GM19238 (cell line): Measurements from ENCODE around the gene STRA6.

Experiments used
- DNase-seq: peaks from one replicate; pipeline ENCODE4 v3.0.0; 2011; ENCODE audit warnings: low spot score; ENCODE audit not compliant: insufficient read length

STRA6 gene

DNA sequence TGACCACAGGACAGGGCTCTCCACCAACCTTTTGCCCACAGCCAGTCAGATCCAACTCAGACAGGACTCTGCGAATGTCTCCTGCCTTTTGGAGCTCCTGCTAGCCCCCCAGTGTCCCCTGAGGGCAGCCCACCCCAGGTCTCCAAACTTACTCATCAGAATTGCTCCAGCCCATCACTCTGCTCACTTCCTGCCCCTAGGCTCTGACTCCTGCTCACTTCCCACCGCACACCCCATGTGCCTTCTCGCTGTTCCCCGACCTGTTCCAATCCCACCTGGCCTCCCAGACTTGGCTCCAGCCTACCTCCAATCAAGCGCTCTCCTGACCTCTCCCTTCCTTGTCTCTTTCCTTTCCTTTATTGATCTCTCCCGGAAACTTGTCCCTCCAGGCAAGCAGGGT lies 5.9 kb upstream of the STRA6 start:
- DNase-seq, result no peak

GRCh38 chr15:74207652-74208440 lies 5.3 kb upstream of the STRA6 start:
- DNase-seq, result no peak

DNA sequence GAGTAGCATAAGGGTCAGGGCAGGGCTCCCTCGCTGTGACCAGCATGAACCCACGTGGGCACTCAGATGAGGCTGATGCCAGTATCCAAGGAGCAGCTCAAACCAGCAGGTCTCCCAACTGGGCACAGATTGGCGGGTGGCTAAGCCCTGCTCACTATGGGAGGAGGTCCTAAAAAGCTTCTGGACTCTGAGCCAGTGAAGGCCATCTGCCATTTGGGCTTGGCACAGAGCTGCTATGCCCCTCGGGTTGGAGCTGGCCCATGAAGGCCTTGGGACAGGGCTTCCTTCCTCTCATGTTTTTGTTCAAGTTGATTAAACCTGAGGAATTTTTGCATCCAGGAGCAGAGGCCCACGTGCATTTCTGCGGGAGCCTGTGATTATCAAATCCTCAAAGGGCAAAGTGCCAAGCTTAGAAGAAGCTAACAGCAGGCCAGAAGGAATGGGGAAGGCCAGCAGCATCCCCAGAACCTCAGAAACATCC lies 4.3 kb upstream of the STRA6 start:
- no peak for DNase-seq

- DNase-seq, result no peak
These were observed 3.0 kb upstream of the STRA6 start for GRCh38 chr15:74205582-74205947.

DNA sequence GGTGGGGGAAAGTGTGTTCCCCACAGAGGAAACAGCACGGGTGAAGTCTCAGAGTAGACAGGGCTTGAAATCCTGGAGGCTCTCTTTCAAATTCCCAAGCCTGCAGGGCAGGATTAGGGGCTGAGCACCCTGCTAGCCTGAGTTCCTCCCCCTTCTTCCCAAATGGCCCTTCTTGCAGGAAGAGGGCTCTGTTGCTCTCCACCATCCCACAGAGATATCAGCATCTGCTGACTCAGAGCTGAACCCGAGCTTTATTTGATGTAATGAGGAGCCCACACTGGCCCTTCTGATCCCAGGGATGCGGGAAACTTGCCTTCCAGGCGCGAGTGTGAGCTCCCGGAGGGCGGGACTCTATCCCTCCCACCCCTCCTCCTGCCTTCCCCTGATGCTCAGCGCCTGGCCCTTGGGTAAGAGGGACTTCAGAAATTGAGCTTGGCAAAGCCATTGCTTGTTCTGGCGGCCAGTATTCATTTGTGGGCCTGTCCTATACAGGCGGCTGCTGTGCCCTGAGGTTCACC lies 1.4 kb upstream of the STRA6 start:
- no peak for DNase-seq

- no peak for DNase-seq
These were observed 722 bp downstream of the STRA6 start for GRCh38 chr15:74201710-74202420.

GRCh38 chr15:74200871-74201419 lies 1.6 kb downstream of the STRA6 start:
- DNase-seq, result no peak

DNA sequence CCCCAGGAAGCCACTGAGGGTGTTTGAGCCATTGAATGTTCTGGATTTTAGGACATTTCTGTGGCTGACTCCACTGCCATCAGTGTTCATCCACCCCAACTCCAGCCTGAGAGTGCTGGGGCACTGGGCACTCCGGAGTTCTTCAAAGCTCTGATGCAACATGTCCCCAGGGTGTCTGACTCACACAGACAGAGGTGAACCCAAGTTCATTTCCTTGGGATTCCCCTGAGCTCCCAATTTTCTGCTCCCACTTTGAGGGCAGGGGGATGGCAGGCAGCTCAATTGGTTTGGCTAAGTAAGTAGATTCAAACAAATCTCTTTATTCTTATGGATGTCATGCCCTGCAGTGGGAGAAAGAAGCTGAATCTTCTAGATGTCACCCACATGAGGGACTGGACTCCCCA lies 2.2 kb downstream of the STRA6 start:
- DNase-seq, result no peak

DNA sequence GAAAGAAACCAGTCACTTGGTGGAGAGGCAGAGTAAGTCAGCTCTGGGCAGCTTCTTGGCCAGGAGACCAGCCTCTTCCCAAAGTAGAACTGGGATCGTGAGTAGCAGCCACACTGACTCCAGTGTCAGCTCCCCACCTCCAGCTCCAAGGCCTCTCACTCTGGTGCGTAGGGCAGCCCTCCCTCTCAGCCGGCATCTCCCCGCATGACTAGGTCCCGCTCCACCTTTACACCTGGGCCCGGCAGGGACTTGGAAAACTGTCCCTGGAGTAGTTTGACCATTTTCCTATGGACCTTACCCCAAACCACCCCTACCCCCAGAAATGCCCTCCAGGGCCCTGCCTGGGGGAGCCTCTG lies 3.3 kb downstream of the STRA6 start:
- no peak for DNase-seq

GRCh38 chr15:74197176-74197965 lies 5.2 kb downstream of the STRA6 start:
- DNase-seq, result no peak

GRCh38 chr15:74196175-74196574 lies 6.4 kb downstream of the STRA6 start:
- DNase-seq, result no peak

DNA sequence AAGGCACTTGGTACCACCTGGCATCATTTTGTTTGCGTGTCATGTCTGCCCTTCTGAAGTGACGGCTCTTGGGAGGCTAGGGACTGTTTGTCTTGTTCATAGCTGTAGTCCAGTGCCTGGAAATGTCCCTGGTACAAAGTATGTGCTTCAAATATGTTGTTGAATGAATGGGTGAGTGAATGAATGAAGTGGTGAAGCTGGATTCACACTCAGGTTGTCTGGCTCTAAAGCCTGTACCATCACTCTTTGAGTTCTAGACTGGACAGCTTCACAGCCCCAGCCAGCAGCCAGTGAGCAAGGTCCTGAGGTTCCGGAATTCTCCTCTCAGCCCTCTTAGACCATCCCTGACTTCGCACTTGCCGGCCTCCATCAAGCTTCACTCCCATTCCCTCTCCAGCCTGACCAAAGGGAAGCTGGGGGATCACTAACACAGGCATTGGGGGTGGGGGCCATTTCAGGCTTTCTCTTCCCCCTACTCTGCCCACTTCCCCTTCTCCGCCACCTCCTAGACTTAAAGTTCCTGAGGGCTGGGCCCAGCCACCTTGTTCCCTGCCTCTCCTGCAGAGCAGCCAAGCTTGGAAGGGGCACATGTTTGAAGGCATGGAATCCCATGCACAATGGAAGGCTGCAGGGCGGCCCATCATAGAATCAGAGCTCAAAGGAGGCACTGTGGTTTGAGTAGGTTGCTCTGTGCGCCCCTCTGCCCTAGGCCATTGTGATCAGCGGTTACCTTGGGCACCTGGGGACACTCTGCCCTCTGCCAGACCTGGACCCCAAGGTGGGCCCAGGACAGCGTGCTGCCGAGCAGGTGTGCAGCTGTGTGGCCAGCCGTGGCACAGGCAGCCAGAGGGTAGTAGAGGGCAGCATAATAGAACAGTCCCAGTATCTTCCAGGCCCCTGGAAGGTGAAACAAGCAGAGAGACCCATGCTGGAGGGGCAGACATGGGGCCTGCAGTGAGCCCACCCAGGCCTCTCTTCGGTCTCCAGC lies 7.7 kb downstream of the STRA6 start:
- no peak for DNase-seq

DNA sequence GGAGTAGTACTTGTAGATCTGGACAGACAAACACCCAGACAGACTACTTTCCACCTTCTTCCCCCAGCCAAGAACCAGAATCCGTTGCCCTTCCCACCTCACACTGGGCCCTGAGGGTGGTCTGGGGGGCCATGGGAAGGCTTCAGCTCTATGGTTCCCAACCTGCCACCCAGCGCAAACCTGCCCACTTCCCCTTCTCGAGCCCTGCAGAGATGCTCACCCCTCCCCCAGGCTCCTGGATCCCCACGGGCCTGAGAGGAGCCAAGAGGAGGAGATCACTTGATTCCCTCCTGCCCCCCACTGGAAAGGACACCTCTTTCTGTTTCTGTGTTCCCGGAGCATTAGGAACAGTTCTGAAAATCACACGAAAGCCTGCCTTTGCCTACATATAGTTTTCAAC lies 8.7 kb downstream of the STRA6 start:
- no peak for DNase-seq

DNA sequence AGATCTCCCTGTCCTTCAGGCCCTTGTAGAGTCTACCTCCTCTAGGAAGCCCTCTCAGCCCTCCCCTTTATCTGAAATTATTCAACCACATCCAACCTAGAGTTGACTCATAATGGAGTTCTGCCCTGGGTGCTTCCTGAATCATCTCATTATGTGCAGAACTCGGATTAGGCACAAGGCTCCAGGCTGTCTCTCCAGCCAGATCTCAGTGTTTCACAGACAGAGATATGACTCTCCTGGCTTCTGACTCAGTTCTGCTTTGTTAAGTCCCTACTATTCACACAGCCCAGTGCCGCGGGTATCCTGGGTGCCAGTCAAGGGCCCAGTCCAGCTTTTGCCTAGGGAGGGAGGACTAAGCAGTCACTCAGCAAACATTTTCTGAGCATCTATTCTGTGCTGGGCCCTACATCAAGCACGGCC lies 9.3 kb downstream of the STRA6 start:
- no peak for DNase-seq

- DNase-seq, result no peak
These were observed 9.8 kb downstream of the STRA6 start for GRCh38 chr15:74192751-74193150.

- no peak for DNase-seq
These were observed 10.8 kb downstream of the STRA6 start for GRCh38 chr15:74191798-74192197.

GRCh38 chr15:74188216-74188615 lies 14.4 kb downstream of the STRA6 start:
- no peak for DNase-seq

DNA sequence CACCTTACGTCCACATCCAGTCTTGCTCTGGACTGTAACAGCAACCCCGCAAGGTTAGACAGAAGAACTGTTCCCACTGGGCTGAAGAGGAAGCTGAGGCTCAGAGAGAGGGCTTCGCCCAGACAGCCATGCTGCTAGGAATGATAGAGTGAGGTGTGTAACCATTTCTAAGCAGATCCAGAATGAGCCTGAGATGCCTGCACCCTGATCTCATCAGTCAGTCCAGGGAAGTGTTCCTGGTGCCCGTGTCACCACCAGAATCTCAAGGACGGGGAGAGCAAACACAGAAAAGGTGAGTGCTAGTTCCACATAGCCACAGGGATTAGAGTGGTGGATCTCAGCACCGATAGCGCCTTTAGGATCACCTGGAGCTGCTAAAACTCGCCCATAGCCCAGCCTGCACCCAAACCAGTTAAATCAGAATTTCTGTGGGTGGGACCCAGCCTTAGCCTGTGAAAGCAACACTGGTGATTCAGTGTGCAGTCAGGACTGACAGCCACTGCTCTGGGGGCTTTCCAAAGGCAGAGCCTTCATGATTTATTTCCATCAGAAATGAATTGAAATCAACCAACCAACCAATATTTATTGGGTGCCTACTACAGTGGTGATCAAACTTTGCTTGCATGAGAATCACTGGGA lies 16.8 kb downstream of the STRA6 start:
- DNase-seq, result no peak

- DNase-seq, result no peak
These were observed 17.9 kb downstream of the STRA6 start for GRCh38 chr15:74184582-74185091.

DNA sequence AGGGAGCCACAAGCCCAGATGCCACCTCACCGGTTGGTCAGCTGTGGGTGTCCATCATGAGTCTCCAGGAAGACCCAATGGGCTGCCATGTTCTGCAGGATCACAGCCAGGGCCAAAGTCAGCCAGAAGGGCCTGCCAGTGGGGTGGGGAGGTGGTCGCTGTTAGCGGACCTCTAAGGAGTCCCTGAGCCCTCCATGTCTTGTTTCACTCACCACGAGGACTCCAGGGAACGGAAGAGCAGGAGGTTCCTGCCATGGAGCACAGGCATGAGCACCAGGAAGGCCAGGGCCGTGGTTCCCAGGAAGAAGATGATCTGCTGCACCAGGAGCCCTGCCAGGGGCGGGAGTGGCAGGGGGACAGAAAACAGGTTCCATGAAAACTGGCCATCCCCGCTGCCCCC lies 20.5 kb downstream of the STRA6 start:
- no peak for DNase-seq
